Measurements from ENCODE around the gene SLX4IP.

Gene SLX4IP

DNA sequence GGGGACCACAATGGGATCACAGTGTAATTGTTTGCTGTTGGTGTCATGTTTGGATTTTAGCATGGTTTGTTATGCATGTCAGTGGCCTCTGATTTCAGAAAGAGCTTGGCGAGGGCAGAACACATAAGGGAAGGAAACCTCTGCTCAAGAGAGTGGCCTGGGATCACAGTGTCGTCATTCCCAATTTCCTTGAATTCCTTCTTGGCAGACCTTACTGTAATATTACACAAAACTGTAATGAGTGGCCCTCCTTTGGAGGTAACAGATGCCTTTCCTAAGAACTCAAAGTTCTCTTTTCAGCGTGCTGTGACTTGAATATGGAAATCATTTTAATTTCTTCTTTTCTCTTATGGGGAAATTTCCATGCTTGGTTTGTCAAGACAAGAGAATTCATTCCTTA is 191.8 kb downstream of the SLX4IP start:
- no peak for DNase-seq

DNA sequence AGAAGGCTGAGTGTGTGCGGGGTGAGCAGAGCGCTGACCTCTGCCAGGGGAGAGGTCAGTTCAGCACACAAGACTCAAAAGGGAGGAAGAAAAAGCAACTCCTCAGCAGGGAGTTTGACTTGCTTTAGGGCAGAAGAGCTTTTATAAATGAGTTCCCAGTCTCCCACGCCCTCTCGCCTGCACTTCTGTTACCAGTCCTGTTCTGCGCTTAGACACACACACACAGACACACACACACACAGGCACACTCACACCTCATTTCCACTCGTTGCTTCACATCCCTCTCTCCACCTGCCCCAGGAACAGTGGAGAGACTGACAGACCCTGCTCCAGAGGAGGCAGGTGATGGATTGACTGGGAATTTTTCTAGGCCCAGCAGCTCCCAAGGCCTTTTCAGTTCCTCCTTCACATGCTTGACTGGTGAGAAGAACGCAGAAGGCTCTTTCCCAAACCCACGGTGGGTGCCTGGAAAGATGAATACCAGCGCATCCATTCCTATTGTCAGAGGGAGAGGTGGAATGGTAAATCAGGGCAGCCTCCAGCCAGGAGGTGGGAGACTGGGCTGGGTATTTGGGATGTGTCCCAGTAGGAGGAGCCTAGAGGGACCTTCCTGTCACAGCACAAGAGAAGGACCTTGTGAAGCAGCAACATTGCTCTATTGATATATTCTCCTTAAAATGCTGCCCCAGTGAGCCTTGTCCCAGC is 195.0 kb downstream of the SLX4IP start:
- DNase-seq = no peak

DNA sequence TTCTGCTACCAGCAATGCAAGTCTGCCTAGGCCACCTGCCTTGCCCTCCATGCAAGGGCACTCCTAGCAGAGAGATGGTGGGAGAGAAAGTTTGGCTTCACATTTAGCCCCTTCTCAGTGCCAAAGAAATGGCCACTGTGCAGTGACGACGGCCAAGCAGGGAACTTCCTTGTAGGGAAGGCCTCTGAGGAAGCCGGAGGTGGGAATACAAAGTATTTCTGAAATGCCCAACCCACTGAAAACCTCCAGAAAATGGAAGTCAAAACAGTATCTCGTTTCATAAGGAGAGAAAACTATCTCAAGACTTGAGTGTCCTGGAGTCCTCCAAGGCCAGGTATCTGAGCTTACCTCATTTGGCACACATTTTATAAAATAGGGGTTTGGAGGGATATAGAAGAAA is 196.0 kb downstream of the SLX4IP start:
- no peak for DNase-seq

DNA sequence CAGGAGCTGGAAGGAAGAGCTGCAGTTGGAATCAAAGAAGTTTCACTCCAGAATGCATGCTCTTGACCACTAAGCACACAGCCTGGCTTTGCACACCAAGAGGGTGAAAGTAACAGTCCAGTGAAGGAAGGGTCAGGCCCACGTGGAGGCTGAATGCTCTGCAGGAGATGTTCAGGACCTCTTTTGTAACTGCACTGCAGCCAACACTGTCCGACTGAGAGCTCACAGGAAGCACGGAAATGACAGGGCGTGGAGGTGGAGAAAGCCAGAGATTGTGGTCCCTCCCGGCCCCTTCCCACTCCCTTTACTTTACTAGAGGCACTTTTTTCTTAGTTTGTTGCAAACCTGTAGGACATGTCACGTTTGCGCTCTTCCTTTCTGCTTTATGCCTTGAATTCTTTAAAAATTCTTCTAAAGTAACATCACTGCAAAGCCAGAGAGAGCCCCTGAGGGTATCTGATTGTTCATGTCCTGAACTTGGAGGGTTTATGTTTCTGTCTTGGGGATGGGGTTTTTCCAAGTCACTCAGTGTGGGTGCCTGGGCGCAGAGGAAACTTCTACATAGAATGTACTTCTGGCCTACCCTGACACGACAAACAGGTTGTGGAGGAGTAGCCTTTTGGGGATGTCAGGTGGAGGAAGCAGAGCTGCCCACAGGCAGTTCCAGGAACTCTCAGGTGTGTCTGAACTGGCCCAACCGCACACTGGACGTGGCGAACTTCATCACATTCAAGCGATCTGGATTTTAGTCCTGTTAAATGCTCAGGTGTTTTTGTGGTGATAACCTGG is 197.8 kb downstream of the SLX4IP start:
- DNase-seq = no peak

DNA sequence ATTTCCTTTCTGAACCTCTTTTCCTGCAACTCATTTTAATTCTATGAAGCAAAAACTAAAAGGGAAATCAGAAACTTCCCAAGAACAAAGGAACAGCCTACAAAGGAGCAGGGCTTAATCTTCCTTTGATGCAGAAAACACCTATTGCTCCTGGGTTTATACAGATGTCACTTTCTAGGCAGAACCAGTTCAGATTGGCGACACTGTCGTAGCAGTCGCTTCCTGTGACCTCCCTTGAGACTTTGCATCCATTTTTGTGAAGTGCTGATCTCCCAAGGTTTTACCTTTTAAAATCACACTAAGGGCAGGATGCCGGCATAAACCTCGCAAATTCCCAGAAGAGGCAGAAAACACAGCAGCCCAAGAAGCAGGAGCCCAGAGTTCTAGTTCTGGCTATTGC is 198.6 kb downstream of the SLX4IP start:
- no peak for DNase-seq

DNA sequence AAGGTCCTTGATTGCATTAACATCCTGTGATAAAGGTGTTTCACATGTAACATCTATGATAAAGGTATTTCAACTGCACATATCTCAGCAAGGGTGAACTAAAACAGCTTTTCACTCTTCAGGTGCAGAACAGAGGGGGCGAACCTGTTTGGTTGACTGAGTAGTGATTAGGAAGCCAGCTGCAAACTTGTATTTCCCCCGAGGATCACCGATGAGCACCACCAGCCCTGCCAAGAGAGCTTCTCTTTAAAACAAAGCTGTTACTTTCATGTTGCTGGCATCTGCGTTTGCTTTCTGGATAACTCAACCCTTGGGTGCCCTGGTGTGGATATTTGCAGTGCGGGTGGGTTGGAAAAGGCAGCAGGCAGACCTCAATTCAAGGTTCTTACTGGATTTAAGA is 199.1 kb downstream of the SLX4IP start:
- no peak for DNase-seq

DNA sequence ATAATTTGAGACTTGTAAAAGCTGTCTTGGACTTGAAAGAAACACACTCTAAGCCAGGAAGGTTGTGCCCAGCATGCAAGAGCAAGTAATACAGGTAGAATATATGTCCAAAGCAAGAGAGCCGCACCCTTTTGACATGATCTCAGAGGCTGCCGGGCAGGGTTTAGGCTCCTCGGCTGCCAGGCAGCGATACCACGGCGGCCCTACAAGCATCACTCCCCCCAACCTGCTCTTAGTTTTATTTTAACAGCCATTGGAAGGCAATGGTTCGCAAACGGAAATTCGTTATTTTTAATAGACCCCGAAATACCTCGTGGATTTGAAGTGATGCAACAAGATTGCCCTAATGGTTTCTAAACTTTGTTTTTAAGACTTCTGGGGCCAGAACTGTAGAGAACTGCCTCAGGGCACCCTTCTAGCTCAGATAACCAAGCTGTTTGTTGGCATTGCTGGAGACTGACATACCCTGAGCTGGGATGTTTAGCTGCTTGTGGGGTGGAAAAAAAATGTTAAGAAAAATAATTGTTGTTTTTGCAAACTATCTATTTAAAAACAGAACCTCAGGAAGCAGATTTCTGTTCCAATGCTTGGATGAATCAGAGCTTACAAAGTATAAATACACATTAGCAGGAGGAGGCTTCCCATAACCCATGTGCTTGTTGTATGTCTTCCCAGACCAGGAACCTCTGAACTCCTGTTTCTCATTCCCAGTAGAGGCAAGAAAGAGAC is 199.7 kb downstream of the SLX4IP start:
- no peak for DNase-seq

DNA sequence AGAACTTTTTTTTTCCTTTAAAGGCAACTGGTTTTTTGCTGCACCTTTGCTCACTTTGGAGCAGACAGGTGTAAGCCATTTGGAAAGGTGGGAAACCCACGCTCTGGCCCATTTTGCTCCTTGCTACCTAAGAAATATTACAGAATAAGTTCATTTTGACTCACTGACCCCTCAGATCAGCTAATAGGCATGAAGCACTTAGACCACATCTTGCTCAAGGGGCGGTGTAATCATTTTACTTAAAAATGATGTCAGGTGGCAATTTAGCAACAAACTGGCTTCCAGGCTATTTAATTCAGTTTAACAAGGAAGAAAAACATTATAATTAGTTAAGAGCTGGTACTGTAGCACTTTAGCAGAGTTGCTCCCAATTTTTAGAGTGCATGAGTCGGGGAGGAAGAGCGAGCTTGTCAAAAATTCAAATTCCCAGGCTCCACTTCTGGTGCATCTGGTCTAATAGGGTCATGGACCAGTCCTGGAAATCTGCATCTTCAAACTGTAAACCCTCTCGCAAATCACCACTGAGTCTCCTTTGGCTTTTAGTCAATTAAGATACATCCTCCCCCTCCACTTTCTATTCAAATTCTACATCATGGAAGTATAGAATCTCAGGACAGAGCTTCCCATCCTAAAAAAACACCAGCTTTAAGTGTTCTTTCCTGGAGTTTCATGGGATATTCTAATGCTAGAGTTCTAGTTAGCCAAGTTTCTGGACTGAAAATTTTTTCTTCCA is 200.5 kb downstream of the SLX4IP start:
- DNase-seq = no peak

DNA sequence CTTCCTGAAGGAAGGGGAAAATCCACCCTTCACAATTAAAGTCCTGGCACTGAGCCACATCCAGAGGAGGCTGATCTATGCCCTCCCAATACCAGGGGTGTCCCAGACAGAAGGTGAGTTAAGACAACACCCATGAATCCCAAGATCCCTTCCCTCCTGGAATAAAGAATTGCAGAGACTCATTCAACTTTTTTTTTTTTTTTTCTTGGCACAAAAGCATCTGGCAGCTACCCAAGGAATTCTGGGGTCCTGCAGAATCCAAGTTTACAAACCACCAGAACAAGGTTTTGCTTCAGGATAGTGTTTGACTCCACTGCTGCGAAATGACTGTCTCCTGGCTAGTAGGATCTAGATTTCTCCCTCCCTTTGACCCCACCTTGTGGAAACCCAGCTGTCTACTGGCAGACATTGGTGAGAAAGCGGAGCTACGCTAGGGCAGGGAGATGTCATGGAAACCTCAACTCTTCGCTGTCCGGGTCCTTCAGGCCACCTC is 201.3 kb downstream of the SLX4IP start:
- DNase-seq = no peak

DNA sequence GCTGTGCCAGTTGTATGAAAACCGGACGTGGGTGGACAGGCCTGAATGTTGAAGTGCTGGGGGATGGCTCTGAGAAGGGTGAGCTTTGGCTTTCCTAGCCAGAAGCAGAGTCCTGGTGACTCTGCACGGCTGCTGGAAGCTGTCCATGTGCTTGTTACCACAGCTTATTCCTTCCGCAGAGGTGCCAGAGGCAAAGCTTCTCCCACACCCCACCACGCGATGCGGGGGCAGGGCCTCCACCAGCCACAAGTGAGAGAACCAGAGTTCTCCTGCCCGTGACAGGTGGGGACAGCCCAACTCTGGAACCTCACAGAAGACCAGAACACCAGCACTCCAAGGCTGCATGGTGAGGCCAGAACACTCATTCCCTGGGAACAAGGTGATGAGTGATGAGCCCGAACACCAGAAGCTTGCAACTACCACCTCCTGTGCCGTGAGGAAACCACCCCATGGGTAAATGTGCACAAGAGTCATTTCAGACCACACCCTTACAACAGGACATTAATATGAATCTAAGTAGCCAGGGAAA is 202.0 kb downstream of the SLX4IP start:
- no peak for DNase-seq

DNA sequence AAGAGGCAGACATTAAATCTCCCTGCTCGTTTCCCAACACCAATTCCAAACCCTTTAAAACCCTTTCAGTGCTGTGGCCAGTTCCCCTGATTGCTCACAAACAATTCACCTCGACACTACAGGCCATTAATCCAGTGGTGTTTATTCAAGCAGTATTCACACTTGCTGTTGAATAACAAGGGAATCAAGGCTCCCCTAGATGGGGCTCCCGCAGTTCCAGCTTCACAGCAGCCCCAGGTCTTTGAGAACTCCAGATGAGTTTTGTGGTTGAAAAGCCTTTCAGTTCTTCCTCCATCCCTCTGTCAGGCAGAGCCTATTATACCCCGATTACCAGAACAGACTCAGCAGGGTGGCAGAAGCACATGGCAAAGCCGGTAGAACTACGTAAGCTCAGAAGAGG is 202.5 kb downstream of the SLX4IP start:
- DNase-seq = no peak

DNA sequence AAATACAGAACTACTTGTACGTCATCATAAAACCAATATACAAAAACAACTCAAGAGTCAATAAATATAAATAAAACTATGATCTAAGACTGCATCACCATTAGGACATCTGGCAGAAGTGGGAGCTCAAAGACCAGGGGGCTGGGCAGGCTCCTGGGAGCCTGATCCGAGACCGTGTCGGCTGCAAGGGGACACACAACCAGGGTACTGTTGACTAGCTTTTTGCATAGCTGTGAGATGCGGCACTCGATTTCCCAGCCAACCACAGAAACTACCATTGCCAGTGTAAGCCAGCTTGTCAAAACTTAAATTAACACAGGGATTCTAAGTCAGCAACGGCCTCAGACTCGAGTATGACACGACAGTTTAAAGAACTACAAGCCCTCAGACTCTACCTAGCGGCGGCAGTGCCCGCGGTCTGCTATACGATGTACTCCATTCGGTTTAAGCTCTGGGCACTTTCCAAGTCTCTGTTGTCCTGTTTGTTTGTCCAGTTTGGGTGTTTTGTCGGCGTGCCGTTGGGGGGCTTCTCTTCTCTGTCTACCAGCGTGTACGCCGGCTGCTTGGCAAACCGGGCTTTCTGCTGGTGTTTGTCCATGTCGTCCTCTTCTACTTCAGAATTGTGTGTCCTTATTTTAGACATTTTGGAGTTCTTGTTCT is 204.1 kb downstream of the SLX4IP start:
- peak in 12 of 56 donors; percentile 14 to 57 (median 46) for DNase-seq

DNA sequence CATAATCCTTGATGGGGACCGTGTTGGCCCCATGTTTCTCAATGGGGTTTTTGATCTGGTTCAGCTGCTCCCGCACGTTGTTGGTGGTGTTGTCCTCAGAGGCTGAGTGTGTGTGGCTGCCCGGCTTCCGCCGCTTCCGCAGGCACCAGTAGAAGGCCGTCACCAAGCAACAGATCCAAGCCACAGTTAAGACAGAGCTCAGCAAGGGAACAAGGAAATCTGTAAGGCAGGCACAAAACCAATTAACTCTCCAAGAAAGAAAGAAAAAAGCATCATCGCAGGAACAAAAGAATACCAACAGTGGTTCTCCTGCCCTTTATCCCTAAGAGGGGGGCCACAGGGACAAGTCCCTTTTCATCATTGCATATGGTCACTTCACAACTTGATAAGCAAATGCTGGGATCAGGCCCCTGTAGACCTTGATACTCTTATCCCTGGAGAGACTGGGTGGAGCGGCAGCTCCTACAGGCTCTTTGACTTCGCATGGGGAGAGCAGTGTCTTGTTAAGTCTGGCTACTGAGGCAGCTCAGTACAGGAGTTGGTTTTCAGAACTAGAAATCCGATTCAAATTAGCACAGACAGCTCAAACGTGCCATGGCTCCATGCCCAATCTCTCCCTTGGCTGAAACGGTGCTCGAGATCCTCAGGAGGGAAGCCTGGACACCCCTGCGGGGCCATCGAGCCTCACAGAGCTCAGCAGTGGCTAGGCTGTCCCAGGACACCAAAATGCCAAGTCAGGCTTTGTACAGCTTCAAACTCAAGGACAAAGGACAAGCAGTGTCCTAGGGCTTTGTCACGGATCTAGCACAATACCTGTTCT is 204.8 kb downstream of the SLX4IP start:
- DNase-seq = peak in 28 of 56 donors; percentile 8 to 57 (median 36)

DNA sequence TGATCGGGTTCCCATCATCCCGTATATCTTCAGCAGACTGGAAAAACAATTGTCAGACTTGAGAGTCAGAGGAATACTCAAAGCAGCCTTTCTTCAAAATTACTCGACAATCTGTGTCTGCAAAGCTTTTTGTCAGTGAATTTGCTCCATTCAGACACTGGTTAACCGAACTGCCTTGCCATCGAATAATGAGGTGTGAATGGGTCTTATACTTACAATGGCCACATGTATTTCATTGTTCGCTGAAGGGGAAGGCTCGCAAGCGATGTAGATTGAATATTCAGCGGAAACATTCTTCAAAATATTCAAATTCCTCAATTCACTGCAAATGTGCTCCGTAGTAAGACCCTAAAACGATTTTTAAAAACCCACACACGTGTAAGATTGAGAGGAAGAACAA is 205.8 kb downstream of the SLX4IP start:
- no peak for DNase-seq

DNA sequence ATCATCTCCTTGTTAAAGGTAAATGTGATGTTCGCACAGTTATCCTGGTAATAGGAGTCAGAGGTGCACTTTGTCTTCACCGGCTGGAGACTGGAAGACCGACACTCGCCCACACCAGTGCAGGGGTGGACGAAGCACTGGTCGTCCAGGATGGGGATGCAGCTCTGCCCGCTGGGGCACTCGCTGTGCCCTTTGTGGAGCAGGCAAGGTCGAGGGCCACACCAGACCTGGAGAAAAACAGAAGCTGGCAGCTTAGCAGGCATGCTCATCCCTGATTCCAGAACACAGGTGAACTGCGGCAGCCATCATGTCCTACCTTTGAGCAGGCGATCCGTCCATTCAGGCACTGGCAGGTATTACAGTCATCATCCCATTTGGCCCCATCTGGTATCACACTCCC is 206.4 kb downstream of the SLX4IP start:
- no peak for DNase-seq

DNA sequence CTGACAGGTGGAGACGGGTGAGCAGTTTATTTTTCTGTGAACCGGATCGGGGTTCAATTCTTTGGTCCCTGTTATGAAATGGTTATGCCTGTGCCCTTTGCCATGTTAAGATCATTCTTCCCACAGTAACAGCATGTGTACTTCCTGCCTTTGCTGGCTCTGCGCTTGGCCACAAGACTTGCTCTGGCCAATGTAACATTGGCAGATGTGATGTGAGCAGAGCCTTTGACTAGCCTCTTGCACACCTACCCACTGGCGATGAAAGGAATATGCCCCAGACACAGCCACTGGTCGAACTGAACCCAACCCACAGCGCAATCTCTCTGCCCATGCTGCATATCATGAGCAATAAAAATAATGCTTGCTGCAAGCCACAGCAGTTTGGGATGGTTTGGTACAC is 206.8 kb downstream of the SLX4IP start:
- no peak for DNase-seq

DNA sequence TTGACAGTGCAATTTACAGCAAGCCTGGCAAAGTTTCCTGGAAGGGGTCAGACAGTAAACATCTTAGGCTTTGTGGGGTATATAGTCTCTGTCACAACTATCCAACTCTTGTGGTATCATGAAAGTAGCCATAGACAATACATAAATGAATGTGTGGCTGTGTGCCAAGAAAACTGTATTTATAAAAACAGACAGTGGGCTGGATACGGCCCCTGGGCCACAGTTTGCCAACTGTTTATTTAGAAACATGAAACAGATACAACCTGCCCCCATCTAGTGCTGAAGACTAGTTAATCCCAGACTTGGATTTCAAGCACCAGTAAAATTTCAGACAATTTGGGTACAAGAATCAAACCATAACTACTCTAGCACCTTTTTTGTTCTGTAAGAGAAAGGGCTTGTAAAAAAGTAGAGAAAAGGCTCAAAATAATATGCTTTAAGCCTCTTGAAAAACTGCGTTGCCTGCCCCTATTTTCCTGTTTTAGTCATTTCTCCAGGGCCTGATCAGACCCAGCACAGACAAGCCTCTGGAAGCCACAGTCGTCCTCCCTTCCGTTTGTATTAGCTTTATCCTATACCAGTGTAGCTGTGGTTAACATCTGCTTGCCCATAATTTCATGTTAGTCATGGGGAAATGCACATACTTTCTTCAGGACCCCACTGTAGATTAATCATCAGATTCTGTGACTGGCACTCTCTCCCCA is 207.9 kb downstream of the SLX4IP start:
- DNase-seq = no peak

DNA sequence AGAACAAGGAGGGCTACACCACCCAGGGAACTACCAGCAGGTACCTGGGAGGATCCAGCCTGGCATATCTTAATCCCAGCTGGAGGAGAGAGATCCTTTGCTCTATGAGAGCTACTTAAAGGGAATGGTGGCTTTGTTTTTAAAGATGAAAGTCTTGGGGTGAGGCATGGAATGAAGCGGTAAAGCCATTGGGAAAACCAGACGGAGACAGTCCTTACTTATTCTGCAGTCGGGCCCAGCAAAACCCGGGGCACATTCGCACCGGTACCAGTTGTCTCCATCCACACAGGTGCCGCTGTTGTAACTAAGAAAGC is 208.4 kb downstream of the SLX4IP start:
- no peak for DNase-seq
